ENCODE results near the gene RNF34.
A peak's percentile ranks its signal among the peaks of the same experiment; 100 is the strongest.

Gene RNF34

DNA sequence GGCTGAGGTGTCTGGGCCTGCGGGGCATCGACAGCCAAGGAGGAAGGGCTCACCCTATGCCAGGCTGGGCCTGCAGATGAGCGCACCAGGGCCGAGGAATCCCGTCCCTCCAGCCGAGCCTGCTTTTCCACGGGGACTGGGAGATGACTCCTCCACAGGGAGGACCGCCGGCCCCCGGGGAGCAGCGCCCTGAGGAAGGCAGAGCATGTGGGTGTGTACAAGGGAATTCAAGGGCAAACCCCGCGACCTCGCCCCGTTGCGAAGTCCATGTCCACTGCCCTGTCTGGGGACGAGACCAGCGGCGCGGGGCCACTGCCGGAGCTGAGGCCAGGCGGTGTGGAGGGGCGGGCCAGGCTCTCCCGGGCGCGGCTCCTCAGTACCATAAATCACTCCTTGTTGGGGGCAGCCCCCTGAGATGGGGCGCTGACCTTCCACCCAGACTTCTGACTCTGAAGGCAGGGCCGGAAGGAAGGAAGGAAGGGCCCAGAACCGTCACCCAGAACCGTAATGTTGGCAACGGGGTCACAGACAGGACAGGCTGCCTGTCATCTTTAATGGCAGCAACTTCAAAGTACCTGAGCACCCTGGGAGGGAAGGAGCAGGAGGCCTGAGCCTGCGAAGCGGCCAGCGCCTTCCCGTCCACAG lies 52.5 kb downstream of the RNF34 start:
- ChIA-PET POLR2A (no interaction called here), CTCF (interaction anchor here (1.0 to 10.3 kb wide), 3 partner anchors 8 to 172 kb away, joined by 3 to 79 read pairs (median 6); no protein-coding TSS in a partner anchor)
- TF ChIP-seq, protein P1, sequence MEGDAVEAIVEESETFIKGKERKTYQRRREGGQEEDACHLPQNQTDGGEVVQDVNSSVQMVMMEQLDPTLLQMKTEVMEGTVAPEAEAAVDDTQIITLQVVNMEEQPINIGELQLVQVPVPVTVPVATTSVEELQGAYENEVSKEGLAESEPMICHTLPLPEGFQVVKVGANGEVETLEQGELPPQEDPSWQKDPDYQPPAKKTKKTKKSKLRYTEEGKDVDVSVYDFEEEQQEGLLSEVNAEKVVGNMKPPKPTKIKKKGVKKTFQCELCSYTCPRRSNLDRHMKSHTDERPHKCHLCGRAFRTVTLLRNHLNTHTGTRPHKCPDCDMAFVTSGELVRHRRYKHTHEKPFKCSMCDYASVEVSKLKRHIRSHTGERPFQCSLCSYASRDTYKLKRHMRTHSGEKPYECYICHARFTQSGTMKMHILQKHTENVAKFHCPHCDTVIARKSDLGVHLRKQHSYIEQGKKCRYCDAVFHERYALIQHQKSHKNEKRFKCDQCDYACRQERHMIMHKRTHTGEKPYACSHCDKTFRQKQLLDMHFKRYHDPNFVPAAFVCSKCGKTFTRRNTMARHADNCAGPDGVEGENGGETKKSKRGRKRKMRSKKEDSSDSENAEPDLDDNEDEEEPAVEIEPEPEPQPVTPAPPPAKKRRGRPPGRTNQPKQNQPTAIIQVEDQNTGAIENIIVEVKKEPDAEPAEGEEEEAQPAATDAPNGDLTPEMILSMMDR (IDR thresholded peaks at IDR 0.05; ENCODE audit: control extremely low read depth, extremely low read depth, low read depth, missing control alignments) = no peak
- DNase-seq (ENCODE audit: extremely low spot score) = no peak

DNA sequence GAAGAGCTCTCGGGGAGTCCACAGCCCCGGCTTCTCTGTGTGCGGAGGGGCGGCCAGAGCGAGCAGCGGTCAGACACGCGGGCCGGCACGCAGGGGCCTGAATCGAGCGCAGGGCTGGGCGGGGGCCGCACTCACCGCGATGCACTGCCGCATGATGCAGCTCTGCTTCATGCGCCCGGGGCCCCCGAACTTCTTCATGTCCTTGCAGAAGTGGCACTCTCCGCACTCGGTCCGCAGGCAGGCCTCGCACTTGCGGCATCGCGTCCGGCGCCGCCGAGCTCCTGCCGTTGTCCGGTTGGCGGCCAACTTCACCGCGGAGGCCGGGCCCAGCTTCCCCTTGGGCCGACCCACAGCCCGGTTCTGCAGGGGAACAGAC lies 53.1 kb downstream of the RNF34 start:
- POLR2A ChIA-PET = no interaction called here
- DNase-seq (ENCODE audit: extremely low spot score) = no peak
- TF ChIP-seq, protein P1 (IDR thresholded peaks at IDR 0.05; ENCODE audit: control extremely low read depth, extremely low read depth, low read depth, missing control alignments) = no peak
- CTCF ChIA-PET = interaction anchor here (1.0 to 10.3 kb wide), 2 partner anchors 9 to 172 kb away, joined by 3 to 79 read pairs; no protein-coding TSS in a partner anchor

DNA sequence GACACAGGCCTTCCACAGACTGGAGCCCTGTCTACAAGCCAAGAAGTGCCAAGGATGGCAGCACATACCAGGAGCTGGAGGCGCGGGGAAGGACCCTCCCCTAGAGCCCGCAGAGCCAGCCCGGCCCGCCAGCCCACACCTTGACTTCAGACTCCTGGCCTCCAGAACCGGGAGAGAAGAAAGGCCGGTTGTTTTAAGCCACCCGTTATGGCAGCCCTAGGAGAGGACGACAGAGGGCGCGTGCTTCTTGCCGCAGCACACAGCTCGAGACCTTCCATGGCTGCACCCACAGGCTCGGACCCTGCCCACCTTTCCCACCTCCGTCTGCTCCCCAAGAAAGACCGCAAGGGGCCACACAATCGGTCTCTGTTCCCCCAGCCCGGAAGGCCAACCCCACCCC lies 53.7 kb downstream of the RNF34 start:
- DNase-seq (ENCODE audit: extremely low spot score) = peak; percentile 4
- ChIA-PET POLR2A (interaction anchor here (0.5 kb wide), 1 partner anchor 307 kb away, joined by 6 read pairs; no protein-coding TSS in a partner anchor), CTCF (interaction anchor here (0.7 to 10.3 kb wide), 4 partner anchors 9 to 171 kb away, joined by 3 to 79 read pairs (median 3); no protein-coding TSS in a partner anchor)
- TF ChIP-seq, protein P1 (IDR thresholded peaks at IDR 0.05; ENCODE audit: control extremely low read depth, extremely low read depth, low read depth, missing control alignments) = no peak

DNA sequence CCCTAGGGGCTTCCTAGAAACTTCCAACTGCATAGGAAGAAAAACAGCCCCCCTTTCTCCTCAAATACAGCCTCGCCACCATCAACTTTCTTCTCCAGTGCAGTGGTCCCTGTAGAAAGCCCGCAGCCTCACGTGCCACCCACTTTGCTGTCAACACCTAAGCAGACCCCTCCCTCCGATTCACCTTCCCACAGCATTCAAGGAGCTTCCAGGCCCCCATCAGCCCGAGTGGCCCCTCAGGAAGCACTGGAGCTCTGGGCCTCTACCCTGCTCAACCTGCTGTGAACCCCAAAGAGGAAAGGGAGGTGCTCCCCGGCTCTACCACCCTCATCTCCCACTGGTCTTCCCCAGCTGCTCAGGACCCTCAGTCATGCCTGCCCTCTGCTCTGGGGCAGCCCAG lies 55.0 kb downstream of the RNF34 start:
- TF ChIP-seq, protein P1 (IDR thresholded peaks at IDR 0.05; ENCODE audit: control extremely low read depth, extremely low read depth, low read depth, missing control alignments) = no peak
- CTCF ChIA-PET = interaction anchor here (1.0 to 10.3 kb wide), 2 partner anchors 10 to 100 kb away, joined by 3 to 79 read pairs; no protein-coding TSS in a partner anchor
- POLR2A ChIA-PET = no interaction called here
- no peak for DNase-seq (ENCODE audit: extremely low spot score)

DNA sequence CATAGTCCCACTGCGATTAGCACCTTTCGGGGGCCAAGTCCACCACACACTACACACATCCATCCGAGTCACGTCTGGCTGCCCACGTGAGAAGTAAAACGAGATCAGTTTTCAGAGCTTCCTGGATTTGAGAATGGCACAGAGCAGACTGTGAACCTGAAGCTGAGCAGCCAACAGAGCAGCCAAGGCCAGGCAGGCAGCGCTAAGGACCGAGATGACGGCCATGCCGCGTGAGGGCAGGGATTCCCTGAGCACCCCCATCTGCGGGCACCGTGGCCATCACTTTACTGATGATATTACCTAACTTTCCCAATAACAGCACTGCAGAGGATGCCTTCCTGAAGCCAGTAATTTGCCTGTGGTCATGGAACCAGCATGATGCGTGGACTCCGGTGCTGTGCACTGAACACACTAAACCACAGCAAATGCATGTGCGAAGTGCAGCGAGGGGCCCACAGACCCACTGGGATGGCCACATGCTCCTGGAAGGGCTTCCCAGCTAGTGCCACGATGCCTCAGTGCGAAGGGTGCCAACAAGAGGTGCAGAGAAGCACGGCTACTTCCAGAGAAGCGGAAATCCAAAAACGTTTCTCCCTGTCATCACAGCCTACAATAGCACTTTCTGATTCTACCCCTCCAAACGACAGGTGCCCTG lies 56.0 kb downstream of the RNF34 start:
- ChIA-PET CTCF (interaction anchor here (0.7 to 10.3 kb wide), 4 partner anchors 11 to 227 kb away, joined by 3 to 79 read pairs (median 6); no protein-coding TSS in a partner anchor), POLR2A (no interaction called here)

DNA sequence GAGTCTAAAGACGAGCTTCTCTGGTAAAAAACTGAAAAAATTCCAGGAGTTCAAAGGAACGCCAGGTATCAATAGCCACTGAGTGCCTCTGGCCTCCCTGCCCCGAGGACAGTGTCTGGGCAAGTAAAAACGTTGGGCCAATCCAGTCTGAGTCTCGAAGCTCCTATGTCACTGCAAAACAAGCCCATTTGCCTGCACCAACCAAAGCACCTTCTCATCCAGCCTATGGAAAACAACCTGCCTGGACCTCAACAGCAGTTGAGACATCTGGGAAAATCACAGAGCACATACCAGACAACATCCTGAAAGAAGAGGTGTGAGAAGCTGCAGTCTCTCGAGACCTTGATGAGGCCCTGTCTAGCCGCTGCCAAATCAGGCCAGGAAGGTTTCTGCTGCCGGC lies 56.6 kb downstream of the RNF34 start:
- no peak for DNase-seq (ENCODE audit: extremely low spot score)
- CTCF ChIA-PET = interaction anchor here (0.7 to 10.3 kb wide), 5 partner anchors 12 to 226 kb away, joined by 3 to 79 read pairs (median 5); no protein-coding TSS in a partner anchor
- POLR2A ChIA-PET = no interaction called here
- TF ChIP-seq, protein P1 (IDR thresholded peaks at IDR 0.05; ENCODE audit: control extremely low read depth, extremely low read depth, low read depth, missing control alignments) = no peak

More for the DNA sequence above, 56.0 kb downstream of the RNF34 start:
- TF ChIP-seq, protein P1 (IDR thresholded peaks at IDR 0.05; ENCODE audit: control extremely low read depth, extremely low read depth, low read depth, missing control alignments) = no peak
- no peak for DNase-seq (ENCODE audit: extremely low spot score)

Measured in GM10248 (cell line).